IMR-90 (cell line): ENCODE results near the gene SGK2. TPM values are rescaled to one million over a fixed set of nuclear protein-coding genes. Genes with fewer than 3 reads are reported as not detected.

Source experiments
- ATAC-seq: fragments of 200-7000 bp; cut with Tn5 transposase; 2 replicates; pipeline ENCODE4 v1.9.1; 2020; ENCODE audit warnings: low read depth, mild to moderate bottlenecking, moderate library complexity
- BruUV-seq: library from RNA; stranded (reverse); fragments of 400-500 nt; replicated peaks from 2 replicates; lab custom pipeline; 2021; lab: Mats Ljungman, UMichigan
- CTCF ChIA-PET: fragments of 300-600 bp; formaldehyde crosslinking; extraction: SDS; loops from one replicate; lab custom pipeline; 2021; ENCODE audit warnings: antibody characterized with exemption; lab: Yijun Ruan, JAX
- POLR2A ChIA-PET: fragments of 300-600 bp; sonication (Branson Sonifier 250); formaldehyde crosslinking; loops from one replicate; lab custom pipeline; 2022; ENCODE audit warnings: antibody characterized with exemption; ENCODE audit not compliant: unreplicated experiment; lab: Charles Lee
- DNase-seq: peaks from one replicate; pipeline ENCODE4 v3.0.0; 2013
- H2AFZ ChIP-seq: replicated peaks from 2 replicates; pipeline ENCODE3; 2013; ENCODE audit warnings: low read length, mild to moderate bottlenecking; ENCODE audit not compliant: poor library complexity
- H2AK5ac ChIP-seq: 2 replicates; pipeline ENCODE4 v1.6.1; 2013; ENCODE audit warnings: low read depth, low read length, inconsistent platforms
- H2AK9ac ChIP-seq: replicated peaks from 2 replicates; pipeline ENCODE3; 2013; ENCODE audit warnings: mild to moderate bottlenecking, low read depth, low read length, moderate library complexity; ENCODE audit not compliant: poor library complexity
- H2BK120ac ChIP-seq: 2 replicates; pipeline ENCODE4 v1.6.1; 2013; ENCODE audit warnings: low read depth, low read length, inconsistent platforms
- H2BK15ac ChIP-seq: 3 replicates; pipeline ENCODE4 v1.6.1; 2013; ENCODE audit warnings: low read depth, low read length, inconsistent platforms
- H2BK20ac ChIP-seq: 2 replicates; pipeline ENCODE4 v1.6.1; 2013; ENCODE audit warnings: low read depth, mild to moderate bottlenecking, inconsistent platforms, low read length, moderate library complexity
- H2BK5ac ChIP-seq: 2 replicates; pipeline ENCODE4 v1.6.1; 2013; ENCODE audit warnings: mild to moderate bottlenecking, low read depth, low read length, inconsistent platforms; ENCODE audit not compliant: poor library complexity, severe bottlenecking
- H3K14ac ChIP-seq: replicated peaks from 2 replicates; pipeline ENCODE4 v1.6.1; 2013; ENCODE audit warnings: low read depth, low read length, inconsistent platforms
- H3K18ac ChIP-seq: 2 replicates; pipeline ENCODE4 v1.6.1; 2013; ENCODE audit warnings: low read depth, low read length, control low read depth
- H3K23ac ChIP-seq: 2 replicates; pipeline ENCODE4 v1.6.1; 2013; ENCODE audit warnings: low read depth, low read length, inconsistent platforms
- H3K27ac ChIP-seq: 2 replicates; pipeline ENCODE4 v1.5.1; 2013; ENCODE audit warnings: mild to moderate bottlenecking, control low read depth, low read length; ENCODE audit not compliant: insufficient read depth
- H3K27me3 ChIP-seq: 2 replicates; pipeline ENCODE4 v1.6.1; 2013; ENCODE audit warnings: low read length; ENCODE audit not compliant: control insufficient read depth, insufficient read depth
- H3K36me3 ChIP-seq: 2 replicates; pipeline ENCODE4 v1.6.1; 2013; ENCODE audit warnings: low read length, mixed read lengths; ENCODE audit not compliant: control insufficient read depth, insufficient read depth
- H3K4ac ChIP-seq: 2 replicates; pipeline ENCODE4 v1.6.1; 2013; ENCODE audit warnings: low read depth, low read length, inconsistent platforms
- H3K4me1 ChIP-seq: 2 replicates; pipeline ENCODE4 v1.6.1; 2013; ENCODE audit warnings: low read length, mixed read lengths; ENCODE audit not compliant: control insufficient read depth, insufficient read depth
- H3K4me2 ChIP-seq: 2 replicates; pipeline ENCODE4 v1.6.1; 2013; ENCODE audit warnings: low read depth, mild to moderate bottlenecking, control low read depth, low read length, moderate library complexity
- H3K4me3 ChIP-seq: 2 replicates; pipeline ENCODE4 v1.5.1; 2013; ENCODE audit warnings: low read depth, mild to moderate bottlenecking, control low read depth, low read length, moderate library complexity; ENCODE audit not compliant: insufficient read depth
- H3K56ac ChIP-seq: 2 replicates; pipeline ENCODE4 v1.6.1; 2013; ENCODE audit warnings: low read length, inconsistent platforms; ENCODE audit not compliant: insufficient read depth; ENCODE audit errors: extremely low read depth
- H3K79me1 ChIP-seq, 2 experiments: 2 replicates each; pipeline ENCODE4 v1.6.1; 2013; ENCODE audit warnings: low read length in 2 of 2, inconsistent platforms in 1 of 2, low read depth in 1 of 2
- H3K9ac ChIP-seq: 2 replicates; pipeline ENCODE4 v1.6.1; 2013; ENCODE audit warnings: low read depth, low read length, control low read depth
- H3K9me1 ChIP-seq: 2 replicates; pipeline ENCODE4 v1.6.1; 2013; ENCODE audit warnings: low read length, inconsistent platforms; ENCODE audit not compliant: insufficient read depth
- H3K9me3 ChIP-seq: 2 replicates; pipeline ENCODE4 v1.6.1; 2013; ENCODE audit warnings: low read length; ENCODE audit not compliant: control insufficient read depth, insufficient read depth
- H4K20me1 ChIP-seq: 2 replicates; pipeline ENCODE4 v1.6.1; 2013; ENCODE audit warnings: low read length, inconsistent platforms; ENCODE audit not compliant: insufficient read depth
- H4K5ac ChIP-seq: 2 replicates; pipeline ENCODE4 v1.6.1; 2013; ENCODE audit warnings: mild to moderate bottlenecking, low read depth, low read length, control low read depth
- H4K8ac ChIP-seq, 2 experiments: 2 replicates each; pipeline ENCODE4 v1.6.1; 2013; ENCODE audit warnings: low read depth in 2 of 2, low read length in 2 of 2, control low read depth in 1 of 2, inconsistent platforms in 1 of 2
- H4K91ac ChIP-seq: 2 replicates; pipeline ENCODE4 v1.6.1; 2013; ENCODE audit warnings: low read depth, low read length, inconsistent platforms; ENCODE audit not compliant: insufficient read depth
- BHLHE40 ChIP-seq: fragments of 150-350 bp; IDR thresholded peaks from 2 replicates; pipeline ENCODE4 v1.6.1; 2016; ENCODE audit warnings: mild to moderate bottlenecking, low read depth, low read length
- CEBPB ChIP-seq: IDR thresholded peaks from 2 replicates; pipeline ENCODE4 v1.6.1; 2012; ENCODE audit warnings: low read depth, low read length, improper control_type of control experiment
- ELK1 ChIP-seq: fragments of 150-350 bp; IDR thresholded peaks from 2 replicates; pipeline ENCODE4 v1.6.1; 2016; ENCODE audit warnings: low read depth, mild to moderate bottlenecking, low read length, moderate library complexity, borderline replicate concordance
- FOS ChIP-seq: fragments of 150-350 bp; IDR thresholded peaks from 2 replicates; pipeline ENCODE4 v1.6.1; 2016; ENCODE audit warnings: low read depth, low read length
- MAFK ChIP-seq: IDR thresholded peaks from 2 replicates; pipeline ENCODE4 v1.6.1; 2012; ENCODE audit warnings: low read depth, low read length, improper control_type of control experiment
- MXI1 ChIP-seq: IDR thresholded peaks from 2 replicates; pipeline ENCODE4 v1.6.1; 2012; ENCODE audit warnings: low read depth, mild to moderate bottlenecking, low read length, moderate library complexity, borderline replicate concordance
- RAD21 ChIP-seq: IDR thresholded peaks from 2 replicates; pipeline ENCODE4 v1.6.1; 2012; ENCODE audit warnings: low read length, improper control_type of control experiment
- RCOR1 ChIP-seq: IDR thresholded peaks from 2 replicates; pipeline ENCODE4 v1.6.1; 2012; ENCODE audit warnings: mild to moderate bottlenecking, low read length, improper control_type of control experiment; ENCODE audit not compliant: insufficient replicate concordance
- RFX5 ChIP-seq: IDR thresholded peaks from 2 replicates; pipeline ENCODE4 v1.8.0; 2012; ENCODE audit warnings: low read depth, mild to moderate bottlenecking, low read length, moderate library complexity
- SMC3 ChIP-seq: fragments of 150-350 bp; IDR thresholded peaks from 2 replicates; pipeline ENCODE4 v1.6.1; 2016; ENCODE audit warnings: low read depth, mild to moderate bottlenecking, antibody characterized with exemption, low read length, moderate library complexity
- USF2 ChIP-seq: fragments of 150-350 bp; IDR thresholded peaks from 2 replicates; pipeline ENCODE4 v1.6.1; 2017; ENCODE audit warnings: mild to moderate bottlenecking, antibody characterized with exemption, low read length, low read depth
- WGBS, 2 experiments: methylation state at CpG; one replicate each; pipeline versions ENCODE4 v1.1.5 to v1.1.7; 2013; ENCODE audit warnings: missing lambda C conversion rate in 2 of 2; ENCODE audit not compliant: insufficient read length in 1 of 2; ENCODE audit errors: extremely low coverage in 2 of 2; 5-methylcytosine and 5-hydroxymethylcytosine counted together
- dilution Hi-C: fragments of 300-500 bp; cut with HindIII; formaldehyde crosslinking; loops from one replicate; pipeline ENCODE4 v1.14.3; 2018; ENCODE audit warnings: low sequenced_read_pairs; ENCODE audit not compliant: unreplicated experiment
- in situ Hi-C: fragments of 300-500 bp; cut with MboI; formaldehyde crosslinking; loops from 3 replicates; pipeline ENCODE4 v1.14.3; 2019; ENCODE audit warnings: low sequenced_read_pairs, inconsistent platforms, mixed read lengths
- intact Hi-C: fragments of 100-400 bp; cut with micrococcal nuclease; formaldehyde crosslinking; loops from 2 replicates; pipeline ENCODE4 v1.10.0; 2022
- polyA plus RNA-seq, 3 experiments: library from polyadenylated mRNA; depleted of rRNA; stranded (reverse); fragments of >200 nt; gene quantifications; 2 replicates each; pipeline ENCODE4 v1.2.3, GENCODE V29; 2012; ENCODE audit warnings: low replicate concordance in 1 of 3
- total RNA-seq: library from RNA; depleted of rRNA; stranded (reverse); fragments of >200 nt; gene quantifications from 2 replicates; pipeline ENCODE4 v1.2.3, GENCODE V29; 2012

SGK2 gene
- total and polyA plus RNA-seq, 2 of the 4 experiments (the other 2 are of a cell fraction): under 0.01 to 0.10 TPM

- WGBS, 2 experiments: 33% methylated on average over 1 of the region's 2 CpGs; no CpG with 5 or more reads in 1 of the 2 experiments
- Histone ChIP-seq H4K91ac (no peak overlapping the region), H2BK15ac (no peak overlapping the region), H4K20me1 (no peaks in the 10 kb centered on the region), H2BK5ac (no peak overlapping the region), H3K36me3 (no peaks in the 10 kb centered on the region), H3K18ac (no peak overlapping the region), H3K4me1 (no peaks in the 10 kb centered on the region), H3K23ac (no peak overlapping the region), H2AK5ac (no peak overlapping the region), H3K9ac (no peak overlapping the region), H2BK20ac (no peak overlapping the region), H2AFZ (no peak overlapping the region), H2AK9ac (no peak overlapping the region), H3K9me1 (no peaks in the 10 kb centered on the region), H3K27me3 (no peaks in the 10 kb centered on the region; the same call in 1 of the 2 replicates), H3K27ac (no peak overlapping the region), H3K56ac (no peak overlapping the region), H3K79me1 (no peaks in the 10 kb centered on the region), H3K4ac (no peak overlapping the region), H3K4me2 (no peak overlapping the region), H3K14ac (no peak overlapping the region), H4K5ac (no peak overlapping the region), H3K4me3 (no peak overlapping the region), H2BK120ac (no peak overlapping the region), H4K8ac (no peak overlapping the region), H3K9me3 (peaks cover 6% of the 10 kb centered on the region)
- POLR2A ChIA-PET: no interaction called here
- BruUV-seq: no TSS peak
- in situ Hi-C loops (no loop called here), intact Hi-C loops (no loop called here), dilution Hi-C loops (no loop called here)
- ATAC-seq: peak; percentile 54
- TF ChIP-seq FOS (no peak), RCOR1 (no peak), BHLHE40 (no peak), USF2 (no peak), SMC3 (no peak), ELK1 (no peak), MXI1 (no peak), CEBPB (no peak), RFX5 (no peak), MAFK (no peak), RAD21 (no peak)
- no peak for DNase-seq
- CTCF ChIA-PET: no interaction called here
These were observed 8.4 kb upstream of the SGK2 start for GRCh38 chr20:43550456-43550855.
